HepG2 (cell line): ENCODE measurements around the gene TMOD3. TPM values are rescaled to one million over a fixed set of nuclear protein-coding genes. Genes with fewer than 3 reads are reported as not detected.

Source experiments
- ATAC-seq: fragments of 200-7000 bp; cut with Tn5 transposase; 3 replicates; pipeline ENCODE4 v1.9.1; 2020; ENCODE audit warnings: mild to moderate bottlenecking, moderate library complexity
- BruUV-seq: library from RNA; stranded (reverse); fragments of 400-500 nt; replicated peaks from 2 replicates; lab custom pipeline; 2021; lab: Mats Ljungman, UMichigan
- CTCF ChIA-PET: fragments of 300-600 bp; formaldehyde crosslinking; extraction: SDS; loops from one replicate; lab custom pipeline; 2021; ENCODE audit warnings: low total read pairs, inconsistent platforms, low intra/inter-chr PET ratio; lab: Yijun Ruan, JAX
- POLR2A ChIA-PET: fragments of 350-600 bp; sonication (Branson Sonifier 250); formaldehyde crosslinking; loops from one replicate; lab custom pipeline; 2020; ENCODE audit warnings: antibody characterized with exemption, inconsistent platforms; lab: Yijun Ruan, JAX
- DNase-seq: peaks from one replicate; pipeline ENCODE4 v3.0.0-alpha.2; 2015; ENCODE audit warnings: low spot score
- FAIRE-seq: peaks from 3 replicates; lab custom pipeline; 2011; peaks lifted over from hg19 to GRCh38; lab: Jason Lieb, UNC
- H2AFZ ChIP-seq: one replicate; pipeline ENCODE4 v1.6.1; 2011; ENCODE audit warnings: low read length, inconsistent platforms
- H3K27ac ChIP-seq: fragments of 300-600 bp; 3 replicates; pipeline ENCODE4 v1.8.0; 2011; ENCODE audit warnings: mixed run types, mild to moderate bottlenecking, mixed read lengths, low read length, inconsistent platforms; ENCODE audit not compliant: insufficient read depth; ENCODE audit errors: extremely low read length
- H3K27me3 ChIP-seq, 2 experiments: fragments of 200-600 bp in 1 of 2; 2 replicates in 1 of 2; 3 replicates in 1 of 2; pipeline versions ENCODE4 v1.6.0 to v1.8.0; 2011; ENCODE audit warnings: low read length in 2 of 2, mild to moderate bottlenecking in 2 of 2, moderate library complexity in 2 of 2, inconsistent platforms in 1 of 2; ENCODE audit not compliant: insufficient read depth in 2 of 2, control insufficient read depth in 1 of 2
- H3K36me3 ChIP-seq, 2 experiments: fragments of 200-600 bp in 1 of 2; replicated peaks in 1 of 2; 2 replicates in 1 of 2; 3 replicates in 1 of 2; pipeline versions ENCODE4 v1.5.1 to v1.8.0; 2011; ENCODE audit warnings: low read length in 2 of 2, inconsistent platforms in 1 of 2; ENCODE audit not compliant: insufficient read depth in 2 of 2, control insufficient read depth in 1 of 2
- H3K4me1 ChIP-seq: 2 replicates; pipeline ENCODE4 v1.5.1; 2012; ENCODE audit warnings: low read length, inconsistent platforms; ENCODE audit not compliant: insufficient read depth
- H3K4me2 ChIP-seq: 2 replicates; pipeline ENCODE4 v1.6.0; 2011; ENCODE audit warnings: low read depth, low read length, inconsistent platforms
- H3K4me3 ChIP-seq, 3 experiments: fragments of 200-600 bp in 1 of 3; sonication (generic), shearing (Covaris generic) in 1 of 3; replicated peaks in 1 of 3; 2 replicates each; pipeline ENCODE4 v1.5.1; 2011 to 2016; ENCODE audit warnings: low read length in 3 of 3, inconsistent platforms in 2 of 3, low read depth in 2 of 3, mild to moderate bottlenecking in 2 of 3, control low read depth in 1 of 3, mixed read lengths in 1 of 3; ENCODE audit not compliant: insufficient read depth in 1 of 3
- H3K79me2 ChIP-seq: one replicate; pipeline ENCODE4 v1.6.1; 2011; ENCODE audit warnings: low read length, inconsistent platforms; ENCODE audit not compliant: insufficient read depth
- H3K9ac ChIP-seq: 2 replicates; pipeline ENCODE4 v1.6.0; 2011; ENCODE audit warnings: mild to moderate bottlenecking, low read depth, low read length, inconsistent platforms; ENCODE audit not compliant: insufficient read depth
- H3K9me3 ChIP-seq: 2 replicates; pipeline ENCODE4 v1.5.1; 2012; ENCODE audit warnings: mild to moderate bottlenecking, low read length
- H4K20me1 ChIP-seq: 2 replicates; pipeline ENCODE4 v1.6.0; 2011; ENCODE audit warnings: inconsistent platforms, mild to moderate bottlenecking, low read length, moderate library complexity; ENCODE audit not compliant: insufficient read depth
- BORCS8-MEF2B ChIP-seq: sonication (generic); formaldehyde crosslinking; IDR thresholded peaks from 2 replicates; pipeline ENCODE4 v1.8.0; 2022; ENCODE audit warnings: mild to moderate bottlenecking, missing genetic modification reagents
- CBX1 ChIP-seq: IDR thresholded peaks from one replicate; pipeline ENCODE4 v1.6.1; 2016; ENCODE audit warnings: antibody characterized with exemption, low read depth
- CREB1 ChIP-seq, 2 experiments: fragments of 450-650 bp in 1 of 2; IDR thresholded peaks; 2 replicates each; pipeline ENCODE4 v1.6.1; 2016 to 2017; ENCODE audit warnings: control low read depth in 1 of 2, mild to moderate bottlenecking in 1 of 2, missing compliant biosample characterization in 1 of 2, missing genetic modification characterization in 1 of 2
- CTCF ChIP-seq: sonication (generic); formaldehyde crosslinking; IDR thresholded peaks from 2 replicates; pipeline ENCODE4 v1.5.0; 2020; ENCODE audit warnings: mild to moderate bottlenecking, missing genetic modification reagents, moderate library complexity
- NR2F1 ChIP-seq, 2 experiments: fragments of 450-650 bp in 1 of 2; formaldehyde crosslinking in 1 of 2; IDR thresholded peaks; 2 replicates each; pipeline versions ENCODE4 v1.5.0 to v1.6.1; 2016 to 2020; ENCODE audit warnings: mild to moderate bottlenecking in 1 of 2, missing compliant biosample characterization in 1 of 2, missing genetic modification reagents in 1 of 2, moderate library complexity in 1 of 2
- SMARCE1 ChIP-seq: fragments of 450-650 bp; IDR thresholded peaks from 2 replicates; pipeline ENCODE4 v1.6.1; 2017; ENCODE audit warnings: borderline replicate concordance
- TAF15 ChIP-seq: fragments of 200-400 bp; formaldehyde crosslinking; IDR thresholded peaks from one replicate; pipeline ENCODE4 v1.6.1; 2018; ENCODE audit warnings: mild to moderate bottlenecking, low read depth, low read length; ENCODE audit not compliant: poor library complexity, severe bottlenecking
- ZFP62 ChIP-seq: sonication (generic); formaldehyde crosslinking; IDR thresholded peaks from 2 replicates; pipeline ENCODE4 v1.4.0; 2020; ENCODE audit warnings: missing genetic modification reagents
- ZNF101 ChIP-seq: sonication (generic); formaldehyde crosslinking; IDR thresholded peaks from 2 replicates; pipeline ENCODE4 v1.4.0; 2020; ENCODE audit warnings: mild to moderate bottlenecking, low read depth, missing genetic modification reagents, borderline replicate concordance
- ZNF138 ChIP-seq: sonication (generic); formaldehyde crosslinking; IDR thresholded peaks from 2 replicates; pipeline ENCODE4 v1.5.0; 2020; ENCODE audit warnings: mild to moderate bottlenecking, low read depth, missing genetic modification reagents
- ZNF205 ChIP-seq: IDR thresholded peaks from 2 replicates; pipeline ENCODE4 v1.6.1; 2018; ENCODE audit warnings: missing biosample characterization, missing genetic modification reagents
- ZNF407 ChIP-seq: sonication (generic); formaldehyde crosslinking; IDR thresholded peaks from one replicate; pipeline ENCODE4 v1.5.1; 2020; ENCODE audit warnings: mild to moderate bottlenecking, missing genetic modification reagents; ENCODE audit errors: not compliant biosample characterization
- ZNF629 ChIP-seq: sonication (generic); formaldehyde crosslinking; conservative IDR thresholded peaks from 2 replicates; pipeline ENCODE4 v1.5.0; 2020; ENCODE audit warnings: missing genetic modification reagents
- ZNF674 ChIP-seq: sonication (generic); formaldehyde crosslinking; IDR thresholded peaks from 2 replicates; pipeline ENCODE4 v1.5.0; 2020; ENCODE audit warnings: low read depth, mild to moderate bottlenecking, missing genetic modification reagents
- WGBS: methylation state at CpG from one replicate; pipeline ENCODE4 v1.1.6; 2017; ENCODE audit warnings: low lambda C conversion rate; 5-methylcytosine and 5-hydroxymethylcytosine counted together
- in situ Hi-C: cut with HindIII; loops from 2 replicates; pipeline ENCODE4 v1.10.0; 2017; ENCODE audit warnings: low pct_unique_long_range_greater_than_20kb; ENCODE audit not compliant: extremely low pct_ligation_motif_present
- intact Hi-C: fragments of 100-400 bp; cut with micrococcal nuclease; formaldehyde crosslinking; loops from one replicate; pipeline ENCODE4 v1.10.0; 2022; ENCODE audit not compliant: unreplicated experiment
- polyA plus RNA-seq, 8 experiments: library from polyadenylated mRNA; depleted of rRNA in 3 of 8; stranded (reverse) in 7 of 8; unstranded in 1 of 8; fragments of >200 nt; fragmentation: Illumina TruSeq in 4 of 8; extraction: Trizol in 4 of 8; gene quantifications; 2 replicates each; pipeline versions ENCODE4 v1.2.1 to v1.2.3, GENCODE V29; 2011 to 2016; ENCODE audit warnings: low read depth in 4 of 8, missing spikeins in 1 of 8, mixed read lengths in 1 of 8; ENCODE audit not compliant: insufficient read depth in 1 of 8
- total RNA-seq, 5 experiments: library from RNA; depleted of rRNA; stranded (reverse); fragments of >200 nt; fragmentation: Illumina TruSeq; extraction: Trizol; gene quantifications; 2 replicates each; pipeline ENCODE4 v1.2.3, GENCODE V29; 2016; ENCODE audit warnings: low read depth in 1 of 5

TMOD3 gene
- total and polyA plus RNA-seq, 2 of the 13 experiments (the other 11 are each of a cell fraction or from before 2014, with no cell fraction given): 5.1 to 23.2 TPM

GRCh38 chr15:51879555-51879954, 50.1 kb downstream of the TMOD3 start (continued):
- TF ChIP-seq ZNF101 (no peak), BORCS8-MEF2B (CRISPR knock-in tag) (no peak), ZFP62 (CRISPR knock-in tag) (no peak), ZNF674 (CRISPR knock-in tag) (no peak), ZNF629 (no peak)

DNA sequence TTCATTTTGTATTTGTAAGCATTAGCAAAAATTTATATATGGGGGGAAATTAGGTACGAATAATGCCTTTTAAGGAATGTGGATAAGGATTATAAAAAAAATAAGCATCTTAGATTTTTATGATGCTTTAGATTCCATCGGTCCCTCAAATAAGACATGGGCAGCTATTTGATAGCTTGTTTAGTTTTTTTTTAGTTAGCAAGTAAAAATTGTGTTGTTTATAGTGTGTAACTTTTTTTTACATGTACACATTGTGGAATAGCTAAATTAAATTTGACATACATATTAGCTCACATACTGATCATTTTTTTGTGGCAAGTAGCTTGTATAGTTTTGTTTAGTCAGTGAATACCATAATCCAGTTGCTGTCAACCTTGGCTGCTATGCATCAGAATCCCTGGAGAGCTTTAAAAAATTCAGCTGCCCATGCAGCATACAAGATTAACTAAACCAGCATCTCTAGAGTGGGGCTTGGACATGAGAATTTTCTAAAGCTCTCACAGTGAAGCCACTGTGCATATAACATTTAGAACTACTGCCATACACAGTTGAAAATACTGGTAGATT, 53.9 kb downstream of the TMOD3 start:
- Histone ChIP-seq H3K9ac (no peak overlapping the region), H3K9me3 (no peaks in the 10 kb centered on the region), H3K27me3 (no peaks in the 10 kb centered on the region), H3K27ac (no peak overlapping the region), H4K20me1 (no peaks in the 10 kb centered on the region; the same call in 1 of the 2 replicates), H3K79me2 (no peaks in the 10 kb centered on the region), H3K4me3 (no peak overlapping the region), H3K4me2 (no peak overlapping the region), H3K36me3 (peaks cover 0 to 4% of the 10 kb centered on the region in 2 experiments; a peak in 2 of 5 replicates), H2AFZ (no peak overlapping the region), H3K4me1 (peaks cover 22% of the 10 kb centered on the region)
- intact Hi-C loops: no loop called here
- in situ Hi-C loops: no loop called here
- WGBS: 96% methylated on average over 2 of the region's 2 CpGs
- no TSS peak for BruUV-seq
- ATAC-seq (no peak), DNase-seq (no peak), FAIRE-seq (no peak)
- ChIA-PET CTCF (no interaction called here), POLR2A (no interaction called here)
- TF ChIP-seq ZNF138 (CRISPR knock-in tag): no peak
- TF ChIP-seq CREB1 (IDR thresholded peaks at IDR 0.05): no peak
- TF ChIP-seq CREB1 (CRISPR knock-in tag; IDR thresholded peaks at IDR 0.05): no peak
- no peak for TF ChIP-seq CTCF
- TF ChIP-seq NR2F1 (CRISPR knock-in tag; IDR thresholded peaks at IDR 0.05): no peak
- no peak for TF ChIP-seq ZNF205 (CRISPR knock-in tag)
- TF ChIP-seq CBX1: no peak
- no peak for TF ChIP-seq TAF15
- TF ChIP-seq ZNF407 (CRISPR knock-in tag): no peak
- TF ChIP-seq SMARCE1: no peak
